Body of pancreas (tissue), 4 donors: ENCODE results near the gene SOX6.

Source experiments
- CTCF ChIP-seq, 7 experiments: fragments of 450-650 bp in 4 of 7; fragments of 200-600 bp in 3 of 7; sonication (generic) in 3 of 7; IDR thresholded peaks; one replicate each; pipeline ENCODE4 v1.5.1; 2016 to 2019; ENCODE audit warnings: antibody characterized with exemption in 7 of 7
- POLR2A ChIP-seq, 3 donors: fragments of 450-650 bp; IDR thresholded peaks; one replicate each; pipeline ENCODE4 v1.6.1; 2016; ENCODE audit warnings: antibody characterized with exemption in 3 of 3, mild to moderate bottlenecking in 2 of 3

- TF ChIP-seq CTCF (IDR thresholded peaks at IDR 0.05): no peak
- no peak for TF ChIP-seq POLR2A (IDR thresholded peaks at IDR 0.05)
These were observed 76.8 kb downstream of the SOX6 start for GRCh38 chr11:16279524-16279923.
